IPS-20b (cell line): Measurements from ENCODE around the gene HACD4.

Experiments used
- H3K27ac ChIP-seq: one replicate; pipeline ENCODE4 v1.5.1; 2013; ENCODE audit warnings: low read length
- H3K27me3 ChIP-seq: 2 replicates; pipeline ENCODE4 v1.6.1; 2013; ENCODE audit warnings: mild to moderate bottlenecking, low read length, inconsistent platforms; ENCODE audit not compliant: insufficient read depth
- H3K36me3 ChIP-seq: 2 replicates; pipeline ENCODE4 v1.6.1; 2013; ENCODE audit warnings: low read depth, mild to moderate bottlenecking, inconsistent platforms, low read length, moderate library complexity; ENCODE audit not compliant: insufficient read depth
- H3K4me1 ChIP-seq: 2 replicates; pipeline ENCODE4 v1.6.1; 2013; ENCODE audit warnings: mild to moderate bottlenecking, control low read depth, inconsistent platforms, low read length, moderate library complexity; ENCODE audit not compliant: insufficient read depth
- H3K4me3 ChIP-seq: 2 replicates; pipeline ENCODE4 v1.5.1; 2013; ENCODE audit warnings: mild to moderate bottlenecking, low read length, inconsistent platforms
- H3K9ac ChIP-seq: 2 replicates; pipeline ENCODE4 v1.6.1; 2013; ENCODE audit warnings: low read depth, mild to moderate bottlenecking, inconsistent platforms, low read length, moderate library complexity
- H3K9me3 ChIP-seq: 2 replicates; pipeline ENCODE4 v1.6.1; 2013; ENCODE audit warnings: mild to moderate bottlenecking, low read depth, low read length, inconsistent platforms; ENCODE audit not compliant: insufficient read depth

Gene HACD4

GRCh38 chr9:21031091-21031807 is at the start of gene HACD4:
Gene HACD4, minus strand, starts transcription at chr9:21031640. Its CDS starts 50 bp downstream, at chr9:21031590.
- Histone ChIP-seq H3K27ac (no peak within 1 kb of the TSS), H3K9ac (peak within 1 kb of the TSS; percentile 66; the same call in 1 of the 2 replicates), H3K4me3 (peak within 1 kb of the TSS; percentile 66), H3K9me3 (no peaks in the 10 kb centered on the region), H3K4me1 (peaks cover 5% of the 10 kb centered on the region; the same call in 1 of the 2 replicates), H3K27me3 (peaks cover 18% of the 10 kb centered on the region; the same call in 1 of the 2 replicates), H3K36me3 (no peaks in the 10 kb centered on the region)

GRCh38 chr9:21080793-21081192 is 49.4 kb upstream of the HACD4 start:
- H3K27ac ChIP-seq, result no peak overlapping the region
- H3K27me3 ChIP-seq, result no peaks in the 10 kb centered on the region
- H3K4me1 ChIP-seq, result no peaks in the 10 kb centered on the region; the same call in 1 of the 2 replicates

GRCh38 chr9:21078702-21079101 is 47.3 kb upstream of the HACD4 start:
- Histone ChIP-seq H3K9me3 (no peaks in the 10 kb centered on the region), H3K4me1 (no peaks in the 10 kb centered on the region; the same call in 1 of the 2 replicates), H3K27me3 (no peaks in the 10 kb centered on the region), H3K9ac (no peak overlapping the region), H3K4me3 (no peak overlapping the region), H3K36me3 (no peaks in the 10 kb centered on the region), H3K27ac (no peak overlapping the region)

More at GRCh38 chr9:21080793-21081192, 49.4 kb upstream of the HACD4 start:
- Histone ChIP-seq H3K4me3 (no peak overlapping the region), H3K9me3 (no peaks in the 10 kb centered on the region; the same call in 1 of the 2 replicates), H3K9ac (no peak overlapping the region), H3K36me3 (no peaks in the 10 kb centered on the region)

- no peaks in the 10 kb centered on the region for H3K27me3 ChIP-seq
- no peaks in the 10 kb centered on the region for H3K9me3 ChIP-seq
- no peak within 1 kb of the TSS for H3K9ac ChIP-seq
- H3K4me3 ChIP-seq, result no peak within 1 kb of the TSS
- no peaks in the 10 kb centered on the region; the same call in 1 of the 2 replicates for H3K4me1 ChIP-seq
- H3K27ac ChIP-seq, result no peak within 1 kb of the TSS
- H3K36me3 ChIP-seq, result no peaks in the 10 kb centered on the region
Measured at GRCh38 chr9:21077781-21078180, 46.3 kb upstream of the HACD4 start, which contains the start of gene IFNB1. Gene IFNB1, minus strand, starts transcription at chr9:21077942. Its CDS starts 73 bp downstream, at chr9:21077869.

- no peaks in the 10 kb centered on the region for H3K36me3 ChIP-seq
- no peak overlapping the region for H3K4me3 ChIP-seq
- no peak overlapping the region for H3K27ac ChIP-seq
- H3K4me1 ChIP-seq, result no peaks in the 10 kb centered on the region; the same call in 1 of the 2 replicates
- no peak overlapping the region for H3K9ac ChIP-seq
- no peaks in the 10 kb centered on the region for H3K9me3 ChIP-seq
- H3K27me3 ChIP-seq, result no peaks in the 10 kb centered on the region
Measured at GRCh38 chr9:21075484-21075883, 44.0 kb upstream of the HACD4 start.

- H3K27ac ChIP-seq, result no peak overlapping the region
- no peaks in the 10 kb centered on the region for H3K9me3 ChIP-seq
Measured at GRCh38 chr9:21070906-21071305, 39.5 kb upstream of the HACD4 start.

GRCh38 chr9:21070171-21070571 is 38.7 kb upstream of the HACD4 start:
- H3K27me3 ChIP-seq, result no peaks in the 10 kb centered on the region
- H3K4me1 ChIP-seq, result no peaks in the 10 kb centered on the region
- H3K9me3 ChIP-seq, result no peaks in the 10 kb centered on the region
- H3K4me3 ChIP-seq, result no peak overlapping the region
- no peaks in the 10 kb centered on the region for H3K36me3 ChIP-seq
- no peak overlapping the region for H3K9ac ChIP-seq
- H3K27ac ChIP-seq, result no peak overlapping the region

More at GRCh38 chr9:21070906-21071305, 39.5 kb upstream of the HACD4 start:
- Histone ChIP-seq H3K4me1 (no peaks in the 10 kb centered on the region; the same call in 1 of the 2 replicates), H3K36me3 (no peaks in the 10 kb centered on the region), H3K4me3 (no peak overlapping the region), H3K27me3 (no peaks in the 10 kb centered on the region), H3K9ac (no peak overlapping the region)

GRCh38 chr9:21060919-21061561 is 29.6 kb upstream of the HACD4 start:
- Histone ChIP-seq H3K27ac (no peak overlapping the region), H3K4me3 (no peak overlapping the region), H3K9ac (no peak overlapping the region)

GRCh38 chr9:21056931-21057330 is 25.5 kb upstream of the HACD4 start:
- H3K27me3 ChIP-seq, result no peaks in the 10 kb centered on the region
- no peak overlapping the region for H3K9ac ChIP-seq
- H3K4me1 ChIP-seq, result no peaks in the 10 kb centered on the region
- no peak overlapping the region for H3K27ac ChIP-seq
- no peaks in the 10 kb centered on the region for H3K9me3 ChIP-seq
- H3K4me3 ChIP-seq, result no peak overlapping the region
- no peaks in the 10 kb centered on the region for H3K36me3 ChIP-seq

More at GRCh38 chr9:21060919-21061561, 29.6 kb upstream of the HACD4 start:
- Histone ChIP-seq H3K9me3 (no peaks in the 10 kb centered on the region), H3K27me3 (no peaks in the 10 kb centered on the region), H3K36me3 (no peaks in the 10 kb centered on the region), H3K4me1 (no peaks in the 10 kb centered on the region)

- H3K4me1 ChIP-seq, result no peaks in the 10 kb centered on the region
- no peak overlapping the region for H3K9ac ChIP-seq
- H3K36me3 ChIP-seq, result no peaks in the 10 kb centered on the region
- no peak overlapping the region for H3K4me3 ChIP-seq
- no peaks in the 10 kb centered on the region for H3K9me3 ChIP-seq
- H3K27ac ChIP-seq, result no peak overlapping the region
- H3K27me3 ChIP-seq, result no peaks in the 10 kb centered on the region
Measured at GRCh38 chr9:21053851-21054250, 22.4 kb upstream of the HACD4 start.

GRCh38 chr9:21047281-21047691 is 15.8 kb upstream of the HACD4 start:
- Histone ChIP-seq H3K27ac (no peak overlapping the region), H3K27me3 (no peaks in the 10 kb centered on the region), H3K9me3 (no peaks in the 10 kb centered on the region), H3K36me3 (no peaks in the 10 kb centered on the region), H3K4me3 (no peak overlapping the region), H3K4me1 (no peaks in the 10 kb centered on the region), H3K9ac (no peak overlapping the region)

- Histone ChIP-seq H3K36me3 (no peaks in the 10 kb centered on the region), H3K4me1 (no peaks in the 10 kb centered on the region), H3K27me3 (no peaks in the 10 kb centered on the region), H3K9me3 (no peaks in the 10 kb centered on the region; the same call in 1 of the 2 replicates), H3K9ac (no peak overlapping the region), H3K4me3 (no peak overlapping the region), H3K27ac (no peak overlapping the region)
Measured at GRCh38 chr9:21043841-21044240, 12.4 kb upstream of the HACD4 start.
